DMS153 treated with DMSO at 0.1 percent for 48 hours (cell line): Measurements from ENCODE around the gene PVRIG.
"Not testable (repeated sequence)": the region's sequence is repeated elsewhere in the genome, so short reads cannot be mapped to it uniquely, and the experiment has no call there.

Experiments
- DNase-seq: peaks from one replicate; lab custom pipeline; 2025; ENCODE audit not compliant: unreplicated experiment; lab: John Stamatoyannopoulos, UW

PVRIG gene

GRCh38 chr7:100224891-100225290, 5.1 kb downstream of the PVRIG start:
- not testable (repeated sequence) for DNase-seq

GRCh38 chr7:100234660-100235317, 15.0 kb downstream of the PVRIG start:
- not testable (repeated sequence) for DNase-seq

- DNase-seq: not testable (repeated sequence)
Observed at GRCh38 chr7:100239975-100240374, 20.2 kb downstream of the PVRIG start.

GRCh38 chr7:100243385-100243784, 23.6 kb downstream of the PVRIG start:
- not testable (repeated sequence) for DNase-seq

- not testable (repeated sequence) for DNase-seq
Observed at GRCh38 chr7:100244988-100245605, 25.3 kb downstream of the PVRIG start.

- not testable (repeated sequence) for DNase-seq
Observed at GRCh38 chr7:100246121-100246864, 26.5 kb downstream of the PVRIG start.

- DNase-seq: not testable (repeated sequence)
Observed at GRCh38 chr7:100246865-100247137, 27.1 kb downstream of the PVRIG start.

GRCh38 chr7:100247152-100247757, 27.5 kb downstream of the PVRIG start:
- DNase-seq: peak; percentile 73

GRCh38 chr7:100248483-100248882, 28.7 kb downstream of the PVRIG start:
- no peak for DNase-seq

- DNase-seq: no peak
Observed at GRCh38 chr7:100257017-100257416, 37.3 kb downstream of the PVRIG start.

GRCh38 chr7:100259984-100260383, 40.2 kb downstream of the PVRIG start:
- DNase-seq: not testable (repeated sequence)

- DNase-seq: not testable (repeated sequence)
Observed at GRCh38 chr7:100262896-100263295, 43.1 kb downstream of the PVRIG start.

GRCh38 chr7:100264223-100264622, 44.5 kb downstream of the PVRIG start:
- not testable (repeated sequence) for DNase-seq

GRCh38 chr7:100264669-100265165, 45.0 kb downstream of the PVRIG start:
- DNase-seq: not testable (repeated sequence)

GRCh38 chr7:100265851-100266250, 46.1 kb downstream of the PVRIG start:
- not testable (repeated sequence) for DNase-seq

GRCh38 chr7:100266576-100267354, 47.0 kb downstream of the PVRIG start:
- DNase-seq: no peak

GRCh38 chr7:100267648-100268047, 47.9 kb downstream of the PVRIG start:
- DNase-seq: no peak

GRCh38 chr7:100268882-100269281, 49.1 kb downstream of the PVRIG start:
- DNase-seq: not testable (repeated sequence)

- DNase-seq: not testable (repeated sequence)
Observed at GRCh38 chr7:100269306-100270045, 49.7 kb downstream of the PVRIG start.
